ENCODE data around the gene KLF6.

GRCh38 chr10:3761904-3762303 lies 23.1 kb downstream of the KLF6 start:
- no peak for TF ChIP-seq CTCF (conservative IDR thresholded peaks at IDR 0.05; ENCODE audit: low read depth, low read length)
- no peak for TF ChIP-seq CEBPB (IDR thresholded peaks at IDR 0.05; ENCODE audit: low read depth, low read length)
- TF ChIP-seq ELK1 (IDR thresholded peaks at IDR 0.05; ENCODE audit: borderline replicate concordance, low read depth, low read length) = no peak
- TF ChIP-seq MAZ (IDR thresholded peaks at IDR 0.05; ENCODE audit: borderline replicate concordance, low read depth, low read length) = no peak
- TF ChIP-seq NFE2L2 (IDR thresholded peaks at IDR 0.05; ENCODE audit: low read depth, low read length) = no peak
- TF ChIP-seq RCOR1 (IDR thresholded peaks at IDR 0.05; ENCODE audit: insufficient replicate concordance, low read length) = no peak
- no peak for TF ChIP-seq SMC3 (IDR thresholded peaks at IDR 0.05; ENCODE audit: low read depth, low read length)
- no peak for TF ChIP-seq FOS (IDR thresholded peaks at IDR 0.05; ENCODE audit: low read depth, low read length)
- no peak for TF ChIP-seq POLR2A (IDR thresholded peaks at IDR 0.05; ENCODE audit: low read depth, low read length)
- no peak for TF ChIP-seq MXI1 (IDR thresholded peaks at IDR 0.05; ENCODE audit: borderline replicate concordance, low read depth, low read length)
- no peak for TF ChIP-seq MAFK (IDR thresholded peaks at IDR 0.05; ENCODE audit: low read depth, low read length)
- no peak for TF ChIP-seq RFX5 (IDR thresholded peaks at IDR 0.05; ENCODE audit: low read depth, low read length)
- TF ChIP-seq RAD21 (IDR thresholded peaks at IDR 0.05; ENCODE audit: low read length) = no peak
